H9 (cell line): ENCODE results near the gene ATP6V0B. TPM values are rescaled to one million over a fixed set of nuclear protein-coding genes. Genes with fewer than 3 reads are reported as not detected.
A peak's percentile ranks its signal among the peaks of the same experiment; 100 is the strongest.

ENCODE experiments used
- DNase-seq: peaks from one replicate; pipeline ENCODE4 v3.0.0-alpha.2; 2017
- H2AFZ ChIP-seq: one replicate; pipeline ENCODE4 v1.6.1; 2013; ENCODE audit warnings: mild to moderate bottlenecking, low read length, control low read depth, moderate library complexity
- H2AK5ac ChIP-seq: 2 replicates; pipeline ENCODE4 v1.6.1; 2013; ENCODE audit warnings: low read length, control low read depth, mixed read lengths; ENCODE audit not compliant: insufficient read length
- H2BK120ac ChIP-seq: one replicate; pipeline ENCODE4 v1.6.1; 2013; ENCODE audit warnings: low read depth, mild to moderate bottlenecking, low read length, control low read depth, inconsistent platforms; ENCODE audit not compliant: poor library complexity, severe bottlenecking
- H2BK12ac ChIP-seq: 2 replicates; pipeline ENCODE4 v1.6.1; 2013; ENCODE audit warnings: low read length, control low read depth, mixed read lengths, low read depth; ENCODE audit not compliant: insufficient read length
- H2BK15ac ChIP-seq: 2 replicates; pipeline ENCODE4 v1.6.1; 2013; ENCODE audit warnings: low read depth, low read length, control low read depth
- H2BK20ac ChIP-seq: one replicate; pipeline ENCODE4 v1.6.1; 2013; ENCODE audit warnings: low read depth, mild to moderate bottlenecking, low read length, control low read depth, inconsistent platforms; ENCODE audit not compliant: poor library complexity, severe bottlenecking
- H2BK5ac ChIP-seq: 2 replicates; pipeline ENCODE4 v1.6.1; 2013; ENCODE audit warnings: low read length, control low read depth, mixed read lengths; ENCODE audit not compliant: insufficient read length
- H3K14ac ChIP-seq: 2 replicates; pipeline ENCODE4 v1.6.1; 2013; ENCODE audit warnings: low read length, control low read depth; ENCODE audit not compliant: insufficient read depth
- H3K18ac ChIP-seq: 2 replicates; pipeline ENCODE4 v1.6.1; 2013; ENCODE audit warnings: low read depth, mild to moderate bottlenecking, mixed read lengths, low read length, control low read depth; ENCODE audit not compliant: insufficient read length
- H3K23ac ChIP-seq: 2 replicates; pipeline ENCODE4 v1.6.1; 2013; ENCODE audit warnings: low read length, control low read depth, mixed read lengths, low read depth; ENCODE audit not compliant: insufficient read length
- H3K23me2 ChIP-seq: 2 replicates; pipeline ENCODE4 v1.6.1; 2013; ENCODE audit warnings: low read depth, mild to moderate bottlenecking, mixed read lengths, low read length, control low read depth; ENCODE audit not compliant: insufficient read length, poor library complexity, severe bottlenecking
- H3K27ac ChIP-seq: 2 replicates; pipeline ENCODE4 v1.5.1; 2013; ENCODE audit warnings: low read length, control low read depth, mixed read lengths, low read depth; ENCODE audit not compliant: insufficient read length
- H3K27me3 ChIP-seq: 2 replicates; pipeline ENCODE4 v1.6.1; 2013; ENCODE audit warnings: low read length, control low read depth, inconsistent platforms; ENCODE audit not compliant: insufficient read depth
- H3K4ac ChIP-seq: 2 replicates; pipeline ENCODE4 v1.6.1; 2013; ENCODE audit warnings: low read depth, mild to moderate bottlenecking, control low read depth, inconsistent platforms, low read length, moderate library complexity
- H3K4me1 ChIP-seq: 2 replicates; pipeline ENCODE4 v1.6.1; 2013; ENCODE audit warnings: low read length, control low read depth, inconsistent platforms; ENCODE audit not compliant: insufficient read depth
- H3K4me2 ChIP-seq: 2 replicates; pipeline ENCODE4 v1.6.1; 2013; ENCODE audit warnings: low read length, control low read depth, mixed read lengths; ENCODE audit not compliant: insufficient read length, insufficient read depth
- H3K56ac ChIP-seq: 2 replicates; pipeline ENCODE4 v1.6.1; 2013; ENCODE audit warnings: low read depth, mild to moderate bottlenecking, mixed read lengths, low read length, control low read depth; ENCODE audit not compliant: insufficient read length
- H3K79me1 ChIP-seq: 2 replicates; pipeline ENCODE4 v1.6.1; 2013; ENCODE audit warnings: low read depth, mild to moderate bottlenecking, moderate library complexity, low read length, control low read depth, inconsistent platforms; ENCODE audit not compliant: insufficient read depth, poor library complexity, severe bottlenecking
- H3K79me2 ChIP-seq: 2 replicates; pipeline ENCODE4 v1.6.1; 2013; ENCODE audit warnings: low read length, control low read depth, inconsistent platforms; ENCODE audit not compliant: insufficient read depth
- H3K9ac ChIP-seq: 2 replicates; pipeline ENCODE4 v1.6.1; 2013; ENCODE audit warnings: low read length, control low read depth, mixed read lengths; ENCODE audit not compliant: insufficient read length; ENCODE audit errors: extremely low read depth
- H3K9me3 ChIP-seq: one replicate; pipeline ENCODE4 v1.6.1; 2013; ENCODE audit warnings: low read depth, low read length, inconsistent platforms; ENCODE audit not compliant: control insufficient read depth
- H3T11ph ChIP-seq: one replicate; pipeline ENCODE4 v1.6.1; 2013; ENCODE audit warnings: mild to moderate bottlenecking, low read length, control low read depth, inconsistent platforms
- H4K20me1 ChIP-seq: one replicate; pipeline ENCODE4 v1.6.1; 2013; ENCODE audit not compliant: control insufficient read depth, insufficient read length, insufficient read depth
- H4K5ac ChIP-seq: 2 replicates; pipeline ENCODE4 v1.6.1; 2013; ENCODE audit warnings: low read depth, mild to moderate bottlenecking, mixed read lengths, low read length, control low read depth; ENCODE audit not compliant: insufficient read length
- H4K8ac ChIP-seq: replicated peaks from 2 replicates; pipeline ENCODE4 v1.6.1; 2013; ENCODE audit warnings: low read length, control low read depth, mixed read lengths, low read depth; ENCODE audit not compliant: insufficient read length
- H4K91ac ChIP-seq: 2 replicates; pipeline ENCODE4 v1.6.1; 2013; ENCODE audit warnings: low read depth, mild to moderate bottlenecking, moderate library complexity, mixed read lengths, low read length, control low read depth; ENCODE audit not compliant: insufficient read length
- H3K27ac Mint-ChIP-seq, 3 experiments: 2 replicates in 2 of 3; 3 replicates in 1 of 3; pipeline ENCODE4 v1.8.0; 2020 to 2021; ENCODE audit warnings: mixed read lengths in 3 of 3, mild to moderate bottlenecking in 1 of 3, moderate library complexity in 1 of 3
- H3K27me3 Mint-ChIP-seq: 2 replicates; pipeline ENCODE4 v1.8.0; 2021; ENCODE audit warnings: low read depth, mild to moderate bottlenecking, moderate library complexity, mixed read lengths
- H3K36me3 Mint-ChIP-seq, 3 experiments: 2 replicates in 2 of 3; 3 replicates in 1 of 3; pipeline ENCODE4 v1.8.0; 2020 to 2021; ENCODE audit warnings: low read depth in 3 of 3, mixed read lengths in 3 of 3; ENCODE audit not compliant: insufficient read depth in 1 of 3
- H3K4me1 Mint-ChIP-seq, 2 experiments: 2 replicates each; pipeline ENCODE4 v1.8.0; 2020; ENCODE audit warnings: mixed read lengths in 2 of 2
- H3K4me3 Mint-ChIP-seq, 2 experiments: 2 replicates in 1 of 2; 3 replicates in 1 of 2; pipeline ENCODE4 v1.8.0; 2020 to 2021; ENCODE audit warnings: mild to moderate bottlenecking in 2 of 2, mixed read lengths in 2 of 2, moderate library complexity in 1 of 2
- H3K9me3 Mint-ChIP-seq, 2 experiments: 2 replicates in 1 of 2; 3 replicates in 1 of 2; pipeline ENCODE4 v1.8.0; 2020; ENCODE audit warnings: mild to moderate bottlenecking in 2 of 2, mixed read lengths in 2 of 2, moderate library complexity in 1 of 2
- WGBS: extraction: QIAGEN DNeasy Blood & Tissue Kit; methylation state at CpG from one replicate; pipeline ENCODE4 v1.1.7; 2013; ENCODE audit warnings: missing lambda C conversion rate, low lambda C conversion rate, mixed read lengths; ENCODE audit not compliant: insufficient read length; ENCODE audit errors: extremely low coverage; 5-methylcytosine and 5-hydroxymethylcytosine counted together
- total RNA-seq: library from RNA; stranded (reverse); gene quantifications from 2 replicates; pipeline ENCODE4 v1.2.1, GENCODE V29; 2021
- TF ChIP-seq, protein P1 (sequence below): fragments of 200-600 bp; sonication (generic); conservative IDR thresholded peaks from 3 replicates; pipeline ENCODE4 v1.8.0; 2021; ENCODE audit warnings: antibody characterized with exemption, mild to moderate bottlenecking

ATP6V0B gene
- total RNA-seq, 1 experiment from 2014 or later, result 131 TPM

DNA sequence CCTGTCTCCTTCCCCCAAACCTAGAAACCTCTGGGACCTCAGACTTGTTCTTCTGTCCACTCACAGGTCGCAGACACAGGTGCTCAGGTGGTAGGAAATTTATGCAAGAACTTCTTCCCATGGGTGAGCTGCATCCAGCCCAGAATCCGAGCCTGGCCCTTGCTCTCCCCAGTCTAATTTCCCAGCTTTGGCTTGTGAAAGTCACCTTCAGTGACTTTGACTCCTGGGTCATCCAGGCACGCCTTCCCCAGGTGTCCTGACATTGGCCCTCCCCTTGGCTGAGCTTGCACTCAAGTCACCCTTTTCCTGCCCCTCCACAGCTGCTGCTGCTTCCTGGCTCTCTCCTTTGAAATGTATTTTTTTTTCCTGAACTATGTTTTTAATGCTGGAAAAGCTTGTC, 21.4 kb upstream of the ATP6V0B start:
- Histone ChIP-seq H3K9ac (no peak overlapping the region), H3K4me2 (no peak overlapping the region), H3K4ac (no peak overlapping the region), H3K4me1 (no peaks in the 10 kb centered on the region), H3K27ac (no peak overlapping the region), H3T11ph (no peak overlapping the region), H3K14ac (no peak overlapping the region), H2BK120ac (no peak overlapping the region), H2AFZ (no peak overlapping the region), H2BK15ac (no peak overlapping the region), H3K23ac (no peak overlapping the region), H3K56ac (no peak overlapping the region), H3K23me2 (no peaks in the 10 kb centered on the region), H4K5ac (no peak overlapping the region), H3K18ac (no peak overlapping the region), H2BK5ac (no peak overlapping the region), H3K27me3 (no peaks in the 10 kb centered on the region), H3K79me1 (no peaks in the 10 kb centered on the region), H2BK20ac (no peak overlapping the region), H4K91ac (no peak overlapping the region), H3K79me2 (no peaks in the 10 kb centered on the region), H2BK12ac (no peak overlapping the region), H2AK5ac (no peak overlapping the region), H4K8ac (no peak overlapping the region), H4K20me1 (no peaks in the 10 kb centered on the region), H3K9me3 (no peaks in the 10 kb centered on the region)
- peaks cover 6 to 10% of the 10 kb centered on the region in 2 experiments for H3K4me1 Mint-ChIP-seq
- WGBS, result no CpG with 5 or more reads among the region's 3 CpGs
- H3K36me3 Mint-ChIP-seq, result peaks cover 0 to 23% (median 18%) of the 10 kb centered on the region in 3 experiments; a peak in 5 of 7 replicates
- H3K9me3 Mint-ChIP-seq, result no peaks in the 10 kb centered on the region
- no peak overlapping the region for H3K4me3 Mint-ChIP-seq
- peak overlapping the region in 2 of 3 experiments; percentile 21 to 60; a peak in 2 of 7 replicates for H3K27ac Mint-ChIP-seq
- no peaks in the 10 kb centered on the region for H3K27me3 Mint-ChIP-seq
- no peak for DNase-seq
- TF ChIP-seq, protein P1, sequence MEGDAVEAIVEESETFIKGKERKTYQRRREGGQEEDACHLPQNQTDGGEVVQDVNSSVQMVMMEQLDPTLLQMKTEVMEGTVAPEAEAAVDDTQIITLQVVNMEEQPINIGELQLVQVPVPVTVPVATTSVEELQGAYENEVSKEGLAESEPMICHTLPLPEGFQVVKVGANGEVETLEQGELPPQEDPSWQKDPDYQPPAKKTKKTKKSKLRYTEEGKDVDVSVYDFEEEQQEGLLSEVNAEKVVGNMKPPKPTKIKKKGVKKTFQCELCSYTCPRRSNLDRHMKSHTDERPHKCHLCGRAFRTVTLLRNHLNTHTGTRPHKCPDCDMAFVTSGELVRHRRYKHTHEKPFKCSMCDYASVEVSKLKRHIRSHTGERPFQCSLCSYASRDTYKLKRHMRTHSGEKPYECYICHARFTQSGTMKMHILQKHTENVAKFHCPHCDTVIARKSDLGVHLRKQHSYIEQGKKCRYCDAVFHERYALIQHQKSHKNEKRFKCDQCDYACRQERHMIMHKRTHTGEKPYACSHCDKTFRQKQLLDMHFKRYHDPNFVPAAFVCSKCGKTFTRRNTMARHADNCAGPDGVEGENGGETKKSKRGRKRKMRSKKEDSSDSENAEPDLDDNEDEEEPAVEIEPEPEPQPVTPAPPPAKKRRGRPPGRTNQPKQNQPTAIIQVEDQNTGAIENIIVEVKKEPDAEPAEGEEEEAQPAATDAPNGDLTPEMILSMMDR, result no peak
